ENCODE results near the gene CUX1.
"Not testable (repeated sequence)": the region's sequence is repeated elsewhere in the genome, so short reads cannot be mapped to it uniquely, and the experiment has no call there.

DNA sequence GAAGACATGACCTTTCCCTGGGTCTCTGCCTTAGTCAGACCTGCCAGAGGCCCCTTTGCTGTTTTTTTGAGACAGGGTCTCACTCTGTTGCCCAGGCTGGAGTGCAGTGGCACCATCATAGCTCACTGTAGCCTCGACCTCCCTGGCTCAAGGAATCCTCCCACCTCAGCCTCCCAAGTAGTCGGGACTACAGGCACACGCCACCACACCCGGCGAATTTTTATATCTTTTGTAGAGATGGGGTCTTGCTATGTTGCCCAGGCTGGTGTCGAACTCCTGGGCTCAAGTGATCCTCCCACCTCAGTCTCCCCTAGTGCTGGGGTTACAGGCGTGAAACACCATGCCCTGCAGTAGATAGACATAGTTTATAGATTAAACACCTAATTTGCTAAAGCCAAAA lies 366.4 kb downstream of the CUX1 start:
- TF ChIP-seq, protein P1, sequence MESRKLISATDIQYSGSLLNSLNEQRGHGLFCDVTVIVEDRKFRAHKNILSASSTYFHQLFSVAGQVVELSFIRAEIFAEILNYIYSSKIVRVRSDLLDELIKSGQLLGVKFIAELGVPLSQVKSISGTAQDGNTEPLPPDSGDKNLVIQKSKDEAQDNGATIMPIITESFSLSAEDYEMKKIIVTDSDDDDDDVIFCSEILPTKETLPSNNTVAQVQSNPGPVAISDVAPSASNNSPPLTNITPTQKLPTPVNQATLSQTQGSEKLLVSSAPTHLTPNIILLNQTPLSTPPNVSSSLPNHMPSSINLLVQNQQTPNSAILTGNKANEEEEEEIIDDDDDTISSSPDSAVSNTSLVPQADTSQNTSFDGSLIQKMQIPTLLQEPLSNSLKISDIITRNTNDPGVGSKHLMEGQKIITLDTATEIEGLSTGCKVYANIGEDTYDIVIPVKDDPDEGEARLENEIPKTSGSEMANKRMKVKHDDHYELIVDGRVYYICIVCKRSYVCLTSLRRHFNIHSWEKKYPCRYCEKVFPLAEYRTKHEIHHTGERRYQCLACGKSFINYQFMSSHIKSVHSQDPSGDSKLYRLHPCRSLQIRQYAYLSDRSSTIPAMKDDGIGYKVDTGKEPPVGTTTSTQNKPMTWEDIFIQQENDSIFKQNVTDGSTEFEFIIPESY (CRISPR knock-in tag; IDR thresholded peaks at IDR 0.05) = not testable (repeated sequence)
- TF ChIP-seq, protein P2, sequence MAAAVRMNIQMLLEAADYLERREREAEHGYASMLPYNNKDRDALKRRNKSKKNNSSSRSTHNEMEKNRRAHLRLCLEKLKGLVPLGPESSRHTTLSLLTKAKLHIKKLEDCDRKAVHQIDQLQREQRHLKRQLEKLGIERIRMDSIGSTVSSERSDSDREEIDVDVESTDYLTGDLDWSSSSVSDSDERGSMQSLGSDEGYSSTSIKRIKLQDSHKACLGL (CRISPR knock-in tag; IDR thresholded peaks at IDR 0.05) = not testable (repeated sequence)
- not testable (repeated sequence) for TF ChIP-seq EZH2 (conservative IDR thresholded peaks at IDR 0.05; ENCODE audit: low read depth, low read length)
